ENCODE measurements around the gene SPTLC2.

Gene SPTLC2

GRCh38 chr14:77508249-77508648 is 108.2 kb downstream of the SPTLC2 start:
- no peaks in the 10 kb centered on the region for H3K79me2 ChIP-seq (ENCODE audit: insufficient read depth, low read length)
- no peak for TF ChIP-seq EZH2phosphoT487 (IDR thresholded peaks at IDR 0.05; ENCODE audit: borderline replicate concordance)
- TF ChIP-seq CTCF (conservative IDR thresholded peaks at IDR 0.05; ENCODE audit: low read length) = no peak
- no peaks in the 10 kb centered on the region for H3K4me1 ChIP-seq (ENCODE audit: insufficient read depth, low read length, poor library complexity, severe bottlenecking)
- no peak overlapping the region for H2AFZ ChIP-seq (ENCODE audit: low read length)
- no peak overlapping the region for H3K4me2 ChIP-seq (ENCODE audit: low read depth, low read length, poor library complexity, severe bottlenecking)
- no peak overlapping the region for H3K4me3 ChIP-seq (ENCODE audit: low read length, poor library complexity, severe bottlenecking)
- no peaks in the 10 kb centered on the region for H3K9me3 ChIP-seq (ENCODE audit: insufficient read depth, low read depth, low read length)
- H3F3A ChIP-seq (ENCODE audit: low read depth) = no peaks in the 10 kb centered on the region
- H3K9me2 ChIP-seq (replicated peaks; ENCODE audit: low read depth, low read length) = no peaks in the 10 kb centered on the region
- no peaks in the 10 kb centered on the region for H4K20me1 ChIP-seq (ENCODE audit: insufficient read depth, low read length, poor library complexity, severe bottlenecking)
- peaks cover 24% of the 10 kb centered on the region; the same call in 1 of the 2 replicates for H3K36me3 ChIP-seq (ENCODE audit: insufficient read depth, low read length)
- H3K9ac ChIP-seq (ENCODE audit: low read depth, low read length, poor library complexity, severe bottlenecking) = no peak overlapping the region
- no peaks in the 10 kb centered on the region for H3K27me3 ChIP-seq (ENCODE audit: insufficient read depth, low read length, poor library complexity, severe bottlenecking)

GRCh38 chr14:77507762-77508161 is 108.7 kb downstream of the SPTLC2 start:
- Histone ChIP-seq H3K36me3 (ENCODE audit: insufficient read depth, low read length) (peaks cover 24% of the 10 kb centered on the region; the same call in 1 of the 2 replicates), H3K27me3 (ENCODE audit: insufficient read depth, low read length, poor library complexity, severe bottlenecking) (no peaks in the 10 kb centered on the region), H3K4me3 (ENCODE audit: low read length, poor library complexity, severe bottlenecking) (no peak overlapping the region), H3K79me2 (ENCODE audit: insufficient read depth, low read length) (no peaks in the 10 kb centered on the region), H3K9me2 (replicated peaks; ENCODE audit: low read depth, low read length) (no peaks in the 10 kb centered on the region), H3K4me1 (ENCODE audit: insufficient read depth, low read length, poor library complexity, severe bottlenecking) (no peaks in the 10 kb centered on the region), H3K4me2 (ENCODE audit: low read depth, low read length, poor library complexity, severe bottlenecking) (no peak overlapping the region), H4K20me1 (ENCODE audit: insufficient read depth, low read length, poor library complexity, severe bottlenecking) (no peaks in the 10 kb centered on the region), H3K9me3 (ENCODE audit: insufficient read depth, low read depth, low read length) (no peaks in the 10 kb centered on the region), H3F3A (ENCODE audit: low read depth) (no peaks in the 10 kb centered on the region), H2AFZ (ENCODE audit: low read length) (no peak overlapping the region), H3K9ac (ENCODE audit: low read depth, low read length, poor library complexity, severe bottlenecking) (no peak overlapping the region)
- no peak for TF ChIP-seq EZH2phosphoT487 (IDR thresholded peaks at IDR 0.05; ENCODE audit: borderline replicate concordance)
- no peak for TF ChIP-seq CTCF (conservative IDR thresholded peaks at IDR 0.05; ENCODE audit: low read length)

GRCh38 chr14:77505031-77505430 is 111.4 kb downstream of the SPTLC2 start:
- Histone ChIP-seq H3K4me2 (ENCODE audit: low read depth, low read length, poor library complexity, severe bottlenecking) (no peak overlapping the region), H3K27me3 (ENCODE audit: insufficient read depth, low read length, poor library complexity, severe bottlenecking) (no peaks in the 10 kb centered on the region), H3K79me2 (ENCODE audit: insufficient read depth, low read length) (no peaks in the 10 kb centered on the region), H4K20me1 (ENCODE audit: insufficient read depth, low read length, poor library complexity, severe bottlenecking) (no peaks in the 10 kb centered on the region), H3K9me3 (ENCODE audit: insufficient read depth, low read depth, low read length) (no peaks in the 10 kb centered on the region), H3K4me1 (ENCODE audit: insufficient read depth, low read length, poor library complexity, severe bottlenecking) (no peaks in the 10 kb centered on the region), H3K9me2 (replicated peaks; ENCODE audit: low read depth, low read length) (no peaks in the 10 kb centered on the region), H3K4me3 (ENCODE audit: low read length, poor library complexity, severe bottlenecking) (no peak overlapping the region), H3K9ac (ENCODE audit: low read depth, low read length, poor library complexity, severe bottlenecking) (no peak overlapping the region), H3F3A (ENCODE audit: low read depth) (no peaks in the 10 kb centered on the region), H2AFZ (ENCODE audit: low read length) (no peak overlapping the region), H3K36me3 (ENCODE audit: insufficient read depth, low read length) (0 out of 2 replicates have a peak, but pooled peaks cover 2% of the 10 kb centered on the region)
- TF ChIP-seq EZH2phosphoT487 (IDR thresholded peaks at IDR 0.05; ENCODE audit: borderline replicate concordance) = no peak
- TF ChIP-seq CTCF (conservative IDR thresholded peaks at IDR 0.05; ENCODE audit: low read length) = no peak
